CD14-positive monocyte (primary cell): ENCODE measurements around the gene MSTN. TPM values are rescaled to one million over a fixed set of nuclear protein-coding genes. Genes with fewer than 3 reads are reported as not detected.

ENCODE experiments used
- DNase-seq, 3 donors: peaks; one replicate each; pipeline ENCODE4 v3.0.0-alpha.2; 2011 to 2022
- H2AFZ ChIP-seq: 2 replicates; pipeline ENCODE4 v1.6.0; 2012; ENCODE audit warnings: mild to moderate bottlenecking, low read depth, low read length, inconsistent platforms; ENCODE audit not compliant: insufficient read depth, poor library complexity, severe bottlenecking
- H3K27ac ChIP-seq, 2 donors: 1 replicate in 1 of 2; 2 replicates in 1 of 2; pipeline ENCODE4 v1.5.1; 2012 to 2013; ENCODE audit warnings: low read length in 2 of 2, control low read depth in 1 of 2, inconsistent platforms in 1 of 2, low read depth in 1 of 2, mild to moderate bottlenecking in 1 of 2
- H3K27me3 ChIP-seq, 2 donors: one replicate each; pipeline versions ENCODE4 v1.6.0 to v1.6.1; 2011 to 2013; ENCODE audit warnings: low read length in 2 of 2; ENCODE audit not compliant: control insufficient read depth in 2 of 2, insufficient read depth in 2 of 2
- H3K36me3 ChIP-seq, 2 donors: replicated peaks in 1 of 2; 1 replicate in 1 of 2; 2 replicates in 1 of 2; pipeline versions ENCODE4 v1.5.1 to v1.6.1; 2012 to 2013; ENCODE audit warnings: low read length in 2 of 2, control low read depth in 1 of 2, inconsistent platforms in 1 of 2, mild to moderate bottlenecking in 1 of 2; ENCODE audit not compliant: insufficient read depth in 2 of 2, control insufficient read depth in 1 of 2
- H3K4me1 ChIP-seq, 2 donors: 1 replicate in 1 of 2; 2 replicates in 1 of 2; pipeline versions ENCODE4 v1.5.1 to v1.6.1; 2012 to 2013; ENCODE audit warnings: low read length in 2 of 2, control low read depth in 1 of 2, inconsistent platforms in 1 of 2, mild to moderate bottlenecking in 1 of 2, moderate library complexity in 1 of 2; ENCODE audit not compliant: insufficient read depth in 2 of 2, control insufficient read depth in 1 of 2
- H3K4me2 ChIP-seq: replicated peaks from 2 replicates; pipeline ENCODE3; 2012; ENCODE audit warnings: low read length, moderate library complexity, mild to moderate bottlenecking; ENCODE audit not compliant: poor library complexity, severe bottlenecking; ENCODE audit errors: extremely low read depth
- H3K4me3 ChIP-seq, 3 experiments: fragments of 200-600 bp in 1 of 3; sonication (generic) in 1 of 3; replicated peaks in 1 of 3; 1 replicate in 2 of 3; 2 replicates in 1 of 3; pipeline ENCODE4 v1.5.1; 2011 to 2013; ENCODE audit warnings: low read length in 3 of 3, mild to moderate bottlenecking in 3 of 3, control low read depth in 2 of 3, low read depth in 2 of 3, inconsistent platforms in 1 of 3, moderate library complexity in 1 of 3
- H3K79me2 ChIP-seq: 2 replicates; pipeline ENCODE4 v1.6.0; 2012; ENCODE audit warnings: mild to moderate bottlenecking, control low read depth, inconsistent platforms, low read length, moderate library complexity; ENCODE audit not compliant: insufficient read depth
- H3K9ac ChIP-seq: 2 replicates; pipeline ENCODE4 v1.6.0; 2017; ENCODE audit warnings: low read length, mild to moderate bottlenecking; ENCODE audit not compliant: insufficient read depth, poor library complexity, severe bottlenecking
- H3K9me3 ChIP-seq, 2 donors: replicated peaks in 1 of 2; 1 replicate in 1 of 2; 2 replicates in 1 of 2; pipeline versions ENCODE4 v1.5.1 to v1.6.1; 2012 to 2013; ENCODE audit warnings: low read length in 2 of 2, control low read depth in 1 of 2; ENCODE audit not compliant: control insufficient read depth in 1 of 2, insufficient read depth in 1 of 2
- H4K20me1 ChIP-seq: 2 replicates; pipeline ENCODE4 v1.6.0; 2012; ENCODE audit warnings: mild to moderate bottlenecking, low read length, control low read depth, moderate library complexity; ENCODE audit not compliant: insufficient read depth
- H3K27ac Mint-ChIP-seq, 7 donors: one replicate each; pipeline ENCODE4 v1.8.0; 2020; ENCODE audit warnings: mild to moderate bottlenecking in 7 of 7, mixed read lengths in 7 of 7, moderate library complexity in 6 of 7, inconsistent platforms in 2 of 7
- H3K27me3 Mint-ChIP-seq, 3 donors: one replicate each; pipeline ENCODE4 v1.8.0; 2021 to 2022; ENCODE audit warnings: low read depth in 3 of 3, mild to moderate bottlenecking in 3 of 3, mixed read lengths in 3 of 3, moderate library complexity in 3 of 3, inconsistent platforms in 1 of 3
- H3K36me3 Mint-ChIP-seq, 2 donors: one replicate each; pipeline ENCODE4 v1.8.0; 2020; ENCODE audit warnings: mixed read lengths in 2 of 2, inconsistent platforms in 1 of 2, mild to moderate bottlenecking in 1 of 2
- H3K4me1 Mint-ChIP-seq: one replicate; pipeline ENCODE4 v1.8.0; 2020; ENCODE audit warnings: mild to moderate bottlenecking, mixed read lengths
- H3K4me3 Mint-ChIP-seq, 2 donors: one replicate each; pipeline ENCODE4 v1.8.0; 2020; ENCODE audit warnings: mild to moderate bottlenecking in 2 of 2, mixed read lengths in 2 of 2, moderate library complexity in 1 of 2
- H3K9me3 Mint-ChIP-seq, 7 donors: one replicate each; pipeline ENCODE4 v1.8.0; 2020 to 2022; ENCODE audit warnings: mixed read lengths in 7 of 7, mild to moderate bottlenecking in 6 of 7, moderate library complexity in 6 of 7, inconsistent platforms in 2 of 7
- CTCF ChIP-seq: fragments of 200-600 bp; IDR thresholded peaks from one replicate; pipeline ENCODE4 v1.8.0; 2022; ENCODE audit warnings: antibody characterized with exemption, mild to moderate bottlenecking
- WGBS: methylation state at CpG from one replicate; pipeline ENCODE4 v1.1.5; 2013; ENCODE audit warnings: missing lambda C conversion rate; ENCODE audit not compliant: insufficient coverage; 5-methylcytosine and 5-hydroxymethylcytosine counted together
- intact Hi-C, 2 donors: fragments of 100-400 bp; cut with micrococcal nuclease; formaldehyde crosslinking; loops; one replicate each; pipeline versions ENCODE4 v1.15.0 to v1.15.1; 2023
- polyA plus RNA-seq, 3 donors: library from polyadenylated mRNA; depleted of rRNA in 1 of 3; unstranded in 2 of 3; stranded (reverse) in 1 of 3; fragments of 300-500 nt in 2 of 3; fragments of >200 nt in 1 of 3; fragmentation: Illumina TruSeq in 2 of 3; gene quantifications; 1 replicate in 2 of 3; 2 replicates in 1 of 3; pipeline ENCODE4 v1.2.3, GENCODE V29; 2012 to 2021

The MSTN gene
- polyA plus RNA-seq, 3 donors = not detected

- Histone ChIP-seq H3K4me2 (no peak overlapping the region), H3K27me3 (no peaks in the 10 kb centered on the region), H2AFZ (no peak overlapping the region), H3K36me3 (no peaks in the 10 kb centered on the region), H3K4me3 (no peak overlapping the region), H3K4me1 (no peaks in the 10 kb centered on the region), H4K20me1 (no peaks in the 10 kb centered on the region), H3K79me2 (no peaks in the 10 kb centered on the region), H3K27ac (no peak overlapping the region), H3K9ac (no peak overlapping the region), H3K9me3 (no peaks in the 10 kb centered on the region)
- no peak overlapping the region for H3K27ac Mint-ChIP-seq
- no peak for DNase-seq
- no peaks in the 10 kb centered on the region for H3K4me1 Mint-ChIP-seq
- no peak for TF ChIP-seq CTCF
- intact Hi-C loops = no loop called here
- H3K4me3 Mint-ChIP-seq = no peak overlapping the region
- no peaks in the 10 kb centered on the region for H3K36me3 Mint-ChIP-seq
- peaks cover 0 to 7% (median 0%) of the 10 kb centered on the region in 7 donors for H3K9me3 Mint-ChIP-seq
- WGBS = no CpG with 5 or more reads among the region's 1 CpG
- H3K27me3 Mint-ChIP-seq = peaks cover 0 to 3% (median 0%) of the 10 kb centered on the region in 3 donors
These were observed 19.6 kb upstream of the MSTN start for GRCh38 chr2:190082118-190082517.

GRCh38 chr2:190080527-190081049 is 18.1 kb upstream of the MSTN start:
- Histone ChIP-seq H3K36me3 (no peaks in the 10 kb centered on the region), H3K4me2 (no peak overlapping the region), H3K4me3 (no peak overlapping the region), H3K27me3 (no peaks in the 10 kb centered on the region), H4K20me1 (no peaks in the 10 kb centered on the region), H3K4me1 (no peaks in the 10 kb centered on the region), H2AFZ (no peak overlapping the region), H3K9me3 (no peaks in the 10 kb centered on the region), H3K9ac (no peak overlapping the region), H3K79me2 (no peaks in the 10 kb centered on the region), H3K27ac (no peak overlapping the region)
- Mint-ChIP-seq H3K27ac (no peak overlapping the region), H3K9me3 (peaks cover 0 to 11% (median 0%) of the 10 kb centered on the region in 7 donors), H3K36me3 (no peaks in the 10 kb centered on the region), H3K4me1 (no peaks in the 10 kb centered on the region), H3K4me3 (no peak overlapping the region), H3K27me3 (peaks cover 0 to 3% (median 0%) of the 10 kb centered on the region in 3 donors)
- intact Hi-C loops = no loop called here
- DNase-seq = no peak
- no peak for TF ChIP-seq CTCF
